ENCODE results near the gene CABP5.
"Not testable (repeated sequence)": the region's sequence is repeated elsewhere in the genome, so short reads cannot be mapped to it uniquely, and the experiment has no call there.

DNA sequence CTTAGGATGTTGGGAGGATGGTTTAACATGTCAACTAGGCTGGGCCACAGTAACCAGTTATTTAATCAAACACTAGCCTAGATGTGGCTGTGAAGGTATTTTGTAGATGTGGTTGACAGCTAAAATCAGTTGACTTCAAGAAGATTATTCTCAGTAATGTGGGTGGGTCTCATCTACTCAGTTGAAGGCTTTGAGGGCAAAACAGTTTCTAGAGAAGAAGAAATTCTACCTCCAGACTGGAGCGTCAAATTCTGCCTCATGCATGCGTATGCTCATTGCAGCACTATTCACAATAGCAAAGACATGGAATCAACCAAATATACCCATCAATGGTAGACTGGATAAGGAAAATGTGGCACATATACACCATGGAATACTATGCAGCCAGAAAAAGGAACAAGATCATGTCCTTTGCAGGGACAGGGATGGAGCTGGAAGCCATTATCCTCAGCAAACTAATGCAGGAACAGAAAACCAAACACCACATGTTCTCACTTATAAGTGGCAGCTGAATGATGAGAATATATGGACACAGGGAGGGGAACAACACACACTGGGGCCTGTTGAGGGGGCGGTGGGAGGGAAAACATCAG is 26.4 kb upstream of the CABP5 start:
- not testable (repeated sequence) for TF ChIP-seq POLR2A (IDR thresholded peaks at IDR 0.05)
- TF ChIP-seq, protein P1, sequence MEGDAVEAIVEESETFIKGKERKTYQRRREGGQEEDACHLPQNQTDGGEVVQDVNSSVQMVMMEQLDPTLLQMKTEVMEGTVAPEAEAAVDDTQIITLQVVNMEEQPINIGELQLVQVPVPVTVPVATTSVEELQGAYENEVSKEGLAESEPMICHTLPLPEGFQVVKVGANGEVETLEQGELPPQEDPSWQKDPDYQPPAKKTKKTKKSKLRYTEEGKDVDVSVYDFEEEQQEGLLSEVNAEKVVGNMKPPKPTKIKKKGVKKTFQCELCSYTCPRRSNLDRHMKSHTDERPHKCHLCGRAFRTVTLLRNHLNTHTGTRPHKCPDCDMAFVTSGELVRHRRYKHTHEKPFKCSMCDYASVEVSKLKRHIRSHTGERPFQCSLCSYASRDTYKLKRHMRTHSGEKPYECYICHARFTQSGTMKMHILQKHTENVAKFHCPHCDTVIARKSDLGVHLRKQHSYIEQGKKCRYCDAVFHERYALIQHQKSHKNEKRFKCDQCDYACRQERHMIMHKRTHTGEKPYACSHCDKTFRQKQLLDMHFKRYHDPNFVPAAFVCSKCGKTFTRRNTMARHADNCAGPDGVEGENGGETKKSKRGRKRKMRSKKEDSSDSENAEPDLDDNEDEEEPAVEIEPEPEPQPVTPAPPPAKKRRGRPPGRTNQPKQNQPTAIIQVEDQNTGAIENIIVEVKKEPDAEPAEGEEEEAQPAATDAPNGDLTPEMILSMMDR (IDR thresholded peaks at IDR 0.05), result not testable (repeated sequence)

Data from upper lobe of left lung (tissue), 4 donors.